HEK293 (cell line): ENCODE measurements around the gene SH3BGRL3.

Source experiments
- GLI4 ChIP-seq: fragments of 450-650 bp; formaldehyde crosslinking; IDR thresholded peaks from 2 replicates; pipeline ENCODE4 v1.5.1; 2016; ENCODE audit warnings: missing biosample characterization, missing genetic modification characterization
- KLF9 ChIP-seq: fragments of 450-650 bp; formaldehyde crosslinking; IDR thresholded peaks from 2 replicates; pipeline ENCODE4 v1.5.1; 2016; ENCODE audit warnings: missing biosample characterization, missing genetic modification characterization, low read depth
- ZBTB1 ChIP-seq: fragments of 450-650 bp; formaldehyde crosslinking; IDR thresholded peaks from 2 replicates; pipeline ENCODE4 v1.5.1; 2016; ENCODE audit warnings: missing biosample characterization, missing genetic modification characterization
- ZBTB20 ChIP-seq: fragments of 450-650 bp; formaldehyde crosslinking; IDR thresholded peaks from 2 replicates; pipeline ENCODE4 v1.5.1; 2016; ENCODE audit warnings: missing biosample characterization, missing genetic modification characterization
- ZFP41 ChIP-seq: fragments of 450-650 bp; formaldehyde crosslinking; IDR thresholded peaks from 2 replicates; pipeline ENCODE4 v1.5.1; 2016; ENCODE audit warnings: missing biosample characterization, missing genetic modification characterization, borderline replicate concordance
- ZNF132 ChIP-seq: fragments of 450-650 bp; formaldehyde crosslinking; IDR thresholded peaks from 2 replicates; pipeline ENCODE4 v1.5.1; 2017; ENCODE audit warnings: missing biosample characterization, missing genetic modification characterization, borderline replicate concordance
- ZNF2 ChIP-seq: fragments of 450-650 bp; formaldehyde crosslinking; IDR thresholded peaks from 2 replicates; pipeline ENCODE4 v1.5.1; 2016; ENCODE audit warnings: missing biosample characterization, missing genetic modification characterization
- ZNF266 ChIP-seq: fragments of 450-650 bp; formaldehyde crosslinking; IDR thresholded peaks from 2 replicates; pipeline ENCODE4 v1.5.1; 2016; ENCODE audit warnings: missing biosample characterization, missing genetic modification characterization, low read depth
- ZNF366 ChIP-seq: fragments of 450-650 bp; formaldehyde crosslinking; conservative IDR thresholded peaks from 2 replicates; pipeline ENCODE4 v1.5.1; 2016; ENCODE audit warnings: missing biosample characterization, missing genetic modification characterization
- ZNF391 ChIP-seq: fragments of 450-650 bp; formaldehyde crosslinking; IDR thresholded peaks from 2 replicates; pipeline ENCODE4 v1.5.1; 2016; ENCODE audit warnings: low read depth, missing biosample characterization, missing genetic modification characterization, borderline replicate concordance
- ZNF394 ChIP-seq: fragments of 450-650 bp; formaldehyde crosslinking; IDR thresholded peaks from 2 replicates; pipeline ENCODE4 v1.5.1; 2016; ENCODE audit warnings: missing biosample characterization, missing genetic modification characterization, mild to moderate bottlenecking, moderate library complexity, borderline replicate concordance
- ZNF404 ChIP-seq: fragments of 450-650 bp; formaldehyde crosslinking; IDR thresholded peaks from 2 replicates; pipeline ENCODE4 v1.5.1; 2017; ENCODE audit warnings: missing biosample characterization, missing genetic modification characterization
- ZNF48 ChIP-seq: fragments of 450-650 bp; formaldehyde crosslinking; IDR thresholded peaks from 2 replicates; pipeline ENCODE4 v1.5.1; 2016; ENCODE audit warnings: missing biosample characterization, missing genetic modification characterization
- ZNF530 ChIP-seq: fragments of 450-650 bp; formaldehyde crosslinking; IDR thresholded peaks from 2 replicates; pipeline ENCODE4 v1.5.1; 2016; ENCODE audit warnings: low read depth, missing biosample characterization, missing genetic modification characterization
- ZNF549 ChIP-seq: fragments of 450-650 bp; IDR thresholded peaks from 2 replicates; pipeline ENCODE4 v1.5.1; 2018; ENCODE audit warnings: missing biosample characterization, missing genetic modification characterization, mild to moderate bottlenecking, inconsistent platforms, moderate library complexity
- ZNF621 ChIP-seq: fragments of 450-650 bp; formaldehyde crosslinking; IDR thresholded peaks from 2 replicates; pipeline ENCODE4 v1.5.1; 2017; ENCODE audit warnings: missing biosample characterization, missing genetic modification characterization
- ZNF623 ChIP-seq: fragments of 450-650 bp; formaldehyde crosslinking; IDR thresholded peaks from 2 replicates; pipeline ENCODE4 v1.5.1; 2016; ENCODE audit warnings: missing biosample characterization, missing genetic modification characterization
- ZNF624 ChIP-seq: fragments of 450-650 bp; formaldehyde crosslinking; IDR thresholded peaks from 2 replicates; pipeline ENCODE4 v1.5.1; 2017; ENCODE audit warnings: missing biosample characterization, missing genetic modification characterization
- ZNF664 ChIP-seq: fragments of 450-650 bp; formaldehyde crosslinking; IDR thresholded peaks from 2 replicates; pipeline ENCODE4 v1.5.1; 2016; ENCODE audit warnings: missing biosample characterization, missing genetic modification characterization
- ZNF76 ChIP-seq: fragments of 450-650 bp; formaldehyde crosslinking; IDR thresholded peaks from 2 replicates; pipeline ENCODE4; 2016; ENCODE audit warnings: low read depth, missing biosample characterization, missing genetic modification characterization, borderline replicate concordance
- ZNF843 ChIP-seq: fragments of 450-650 bp; formaldehyde crosslinking; IDR thresholded peaks from 2 replicates; pipeline ENCODE4 v1.5.1; 2016; ENCODE audit warnings: missing biosample characterization, missing genetic modification characterization
- ZSCAN30 ChIP-seq: fragments of 450-650 bp; IDR thresholded peaks from 2 replicates; pipeline ENCODE4 v1.5.1; 2018; ENCODE audit warnings: missing biosample characterization, mild to moderate bottlenecking, missing genetic modification characterization, moderate library complexity
- TF ChIP-seq, protein P1 (sequence below): fragments of 450-650 bp; formaldehyde crosslinking; IDR thresholded peaks from 2 replicates; pipeline ENCODE4 v1.5.1; 2016; ENCODE audit warnings: missing biosample characterization, missing genetic modification characterization
- TF ChIP-seq, protein P2 (sequence below): fragments of 450-650 bp; formaldehyde crosslinking; IDR thresholded peaks from 2 replicates; pipeline ENCODE4 v1.5.1; 2016; ENCODE audit warnings: missing biosample characterization, missing genetic modification characterization
- TF ChIP-seq, protein P3 (sequence below): fragments of 450-650 bp; formaldehyde crosslinking; IDR thresholded peaks from 2 replicates; pipeline ENCODE4 v1.5.1; 2016; ENCODE audit warnings: missing biosample characterization, missing genetic modification characterization, low read depth
- TF ChIP-seq, protein P4 (sequence below): fragments of 450-650 bp; formaldehyde crosslinking; IDR thresholded peaks from 2 replicates; pipeline ENCODE4 v1.5.1; 2017; ENCODE audit warnings: missing biosample characterization, missing genetic modification characterization
- TF ChIP-seq, protein P5 (sequence below): fragments of 450-650 bp; formaldehyde crosslinking; IDR thresholded peaks from 2 replicates; pipeline ENCODE4 v1.5.1; 2016; ENCODE audit warnings: missing biosample characterization, missing genetic modification characterization
- TF ChIP-seq, protein P6 (sequence below): fragments of 450-650 bp; formaldehyde crosslinking; IDR thresholded peaks from 2 replicates; pipeline ENCODE4 v1.5.1; 2016; ENCODE audit warnings: missing biosample characterization, missing genetic modification characterization

SH3BGRL3 gene

DNA sequence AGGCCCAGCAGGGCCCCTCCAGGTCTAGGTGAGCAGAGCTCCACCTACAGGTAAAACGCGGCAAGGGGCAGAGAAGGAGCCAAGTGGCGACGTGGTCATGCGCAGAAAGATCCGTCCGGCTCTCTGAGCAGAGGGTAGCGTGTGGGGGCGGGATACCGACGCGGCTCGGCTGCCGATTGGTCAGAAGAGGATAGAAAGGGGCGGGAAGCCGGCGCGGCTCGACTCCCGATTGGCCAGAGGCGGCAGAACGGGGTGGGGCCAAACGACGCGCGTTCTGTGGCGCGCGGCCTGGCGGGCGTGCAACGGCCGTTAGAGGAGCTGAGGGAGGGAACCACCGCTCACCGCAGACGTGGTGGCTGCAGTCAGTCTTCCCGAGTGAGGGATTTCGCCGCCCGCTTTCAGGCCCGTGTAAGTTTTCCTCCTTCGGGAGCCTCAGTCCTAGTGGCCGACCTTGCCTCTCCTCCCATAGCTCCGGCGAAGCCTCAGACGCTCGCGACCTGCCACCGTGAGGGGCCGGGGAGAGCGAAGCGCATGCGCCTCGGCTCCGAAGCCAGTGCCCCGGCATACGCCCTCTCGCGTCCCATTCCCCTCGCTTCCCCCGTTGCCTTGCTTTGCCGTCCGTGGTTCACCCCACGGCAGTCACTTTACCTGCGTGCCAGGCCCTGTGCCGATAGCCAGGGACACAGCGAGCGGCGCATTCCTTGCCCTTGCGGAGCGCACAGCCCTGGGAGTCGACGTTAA is 45.8 kb upstream of the SH3BGRL3 start, which contains the start of gene CEP85 (continued):
- TF ChIP-seq ZNF843 (tag by site-specific recombination) = 0 out of 2 replicates have a peak, but pooled peaks have one; percentile 4
- TF ChIP-seq ZNF404 = no peak
- TF ChIP-seq, protein P1, sequence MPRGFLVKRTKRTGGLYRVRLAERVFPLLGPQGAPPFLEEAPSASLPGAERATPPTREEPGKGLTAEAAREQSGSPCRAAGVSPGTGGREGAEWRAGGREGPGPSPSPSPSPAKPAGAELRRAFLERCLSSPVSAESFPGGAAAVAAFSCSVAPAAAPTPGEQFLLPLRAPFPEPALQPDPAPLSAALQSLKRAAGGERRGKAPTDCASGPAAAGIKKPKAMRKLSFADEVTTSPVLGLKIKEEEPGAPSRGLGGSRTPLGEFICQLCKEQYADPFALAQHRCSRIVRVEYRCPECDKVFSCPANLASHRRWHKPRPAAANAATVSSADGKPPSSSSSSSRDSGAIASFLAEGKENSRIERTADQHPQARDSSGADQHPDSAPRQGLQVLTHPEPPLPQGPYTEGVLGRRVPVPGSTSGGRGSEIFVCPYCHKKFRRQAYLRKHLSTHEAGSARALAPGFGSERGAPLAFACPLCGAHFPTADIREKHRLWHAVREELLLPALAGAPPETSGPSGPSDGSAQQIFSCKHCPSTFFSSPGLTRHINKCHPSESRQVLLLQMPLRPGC (tag by site-specific recombination) = 0 out of 2 replicates have a peak, but pooled peaks have one; percentile 45
- TF ChIP-seq, protein P2, sequence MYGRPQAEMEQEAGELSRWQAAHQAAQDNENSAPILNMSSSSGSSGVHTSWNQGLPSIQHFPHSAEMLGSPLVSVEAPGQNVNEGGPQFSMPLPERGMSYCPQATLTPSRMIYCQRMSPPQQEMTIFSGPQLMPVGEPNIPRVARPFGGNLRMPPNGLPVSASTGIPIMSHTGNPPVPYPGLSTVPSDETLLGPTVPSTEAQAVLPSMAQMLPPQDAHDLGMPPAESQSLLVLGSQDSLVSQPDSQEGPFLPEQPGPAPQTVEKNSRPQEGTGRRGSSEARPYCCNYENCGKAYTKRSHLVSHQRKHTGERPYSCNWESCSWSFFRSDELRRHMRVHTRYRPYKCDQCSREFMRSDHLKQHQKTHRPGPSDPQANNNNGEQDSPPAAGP (tag by site-specific recombination) = no peak; the same call in none of the 2 replicates
- TF ChIP-seq ZNF394 = peak; percentile 80; the same call in 1 of the 2 replicates
- TF ChIP-seq ZNF624 (tag by site-specific recombination) = no peak
- peak; percentile 59 for TF ChIP-seq ZSCAN30 (tag by site-specific recombination)
- TF ChIP-seq ZNF530 (tag by site-specific recombination) = no peak
- TF ChIP-seq ZNF266 = no peak
- TF ChIP-seq ZNF621 (tag by site-specific recombination) = no peak
- TF ChIP-seq, protein P3, sequence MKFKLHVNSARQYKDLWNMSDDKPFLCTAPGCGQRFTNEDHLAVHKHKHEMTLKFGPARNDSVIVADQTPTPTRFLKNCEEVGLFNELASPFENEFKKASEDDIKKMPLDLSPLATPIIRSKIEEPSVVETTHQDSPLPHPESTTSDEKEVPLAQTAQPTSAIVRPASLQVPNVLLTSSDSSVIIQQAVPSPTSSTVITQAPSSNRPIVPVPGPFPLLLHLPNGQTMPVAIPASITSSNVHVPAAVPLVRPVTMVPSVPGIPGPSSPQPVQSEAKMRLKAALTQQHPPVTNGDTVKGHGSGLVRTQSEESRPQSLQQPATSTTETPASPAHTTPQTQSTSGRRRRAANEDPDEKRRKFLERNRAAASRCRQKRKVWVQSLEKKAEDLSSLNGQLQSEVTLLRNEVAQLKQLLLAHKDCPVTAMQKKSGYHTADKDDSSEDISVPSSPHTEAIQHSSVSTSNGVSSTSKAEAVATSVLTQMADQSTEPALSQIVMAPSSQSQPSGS (tag by site-specific recombination) = no peak
- TF ChIP-seq ZBTB20 (tag by site-specific recombination) = peak; percentile 84
- no peak for TF ChIP-seq ZNF76 (tag by site-specific recombination)
- TF ChIP-seq, protein P4, sequence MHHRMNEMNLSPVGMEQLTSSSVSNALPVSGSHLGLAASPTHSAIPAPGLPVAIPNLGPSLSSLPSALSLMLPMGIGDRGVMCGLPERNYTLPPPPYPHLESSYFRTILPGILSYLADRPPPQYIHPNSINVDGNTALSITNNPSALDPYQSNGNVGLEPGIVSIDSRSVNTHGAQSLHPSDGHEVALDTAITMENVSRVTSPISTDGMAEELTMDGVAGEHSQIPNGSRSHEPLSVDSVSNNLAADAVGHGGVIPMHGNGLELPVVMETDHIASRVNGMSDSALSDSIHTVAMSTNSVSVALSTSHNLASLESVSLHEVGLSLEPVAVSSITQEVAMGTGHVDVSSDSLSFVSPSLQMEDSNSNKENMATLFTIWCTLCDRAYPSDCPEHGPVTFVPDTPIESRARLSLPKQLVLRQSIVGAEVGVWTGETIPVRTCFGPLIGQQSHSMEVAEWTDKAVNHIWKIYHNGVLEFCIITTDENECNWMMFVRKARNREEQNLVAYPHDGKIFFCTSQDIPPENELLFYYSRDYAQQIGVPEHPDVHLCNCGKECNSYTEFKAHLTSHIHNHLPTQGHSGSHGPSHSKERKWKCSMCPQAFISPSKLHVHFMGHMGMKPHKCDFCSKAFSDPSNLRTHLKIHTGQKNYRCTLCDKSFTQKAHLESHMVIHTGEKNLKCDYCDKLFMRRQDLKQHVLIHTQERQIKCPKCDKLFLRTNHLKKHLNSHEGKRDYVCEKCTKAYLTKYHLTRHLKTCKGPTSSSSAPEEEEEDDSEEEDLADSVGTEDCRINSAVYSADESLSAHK (tag by site-specific recombination) = 0 out of 2 replicates have a peak, but pooled peaks have one; percentile 25
- no peak for TF ChIP-seq ZFP41 (tag by site-specific recombination)
- no peak for TF ChIP-seq ZNF549 (tag by site-specific recombination)
- no peak for TF ChIP-seq ZNF664 (tag by site-specific recombination)
- TF ChIP-seq KLF9 (tag by site-specific recombination) = peak; percentile 66; the same call in 1 of the 2 replicates
- no peak for TF ChIP-seq ZNF132 (tag by site-specific recombination)
- peak; percentile 33; the same call in 1 of the 2 replicates for TF ChIP-seq ZNF366 (tag by site-specific recombination)
- TF ChIP-seq ZNF2 (tag by site-specific recombination) = peak; percentile 64
- TF ChIP-seq, protein P5, sequence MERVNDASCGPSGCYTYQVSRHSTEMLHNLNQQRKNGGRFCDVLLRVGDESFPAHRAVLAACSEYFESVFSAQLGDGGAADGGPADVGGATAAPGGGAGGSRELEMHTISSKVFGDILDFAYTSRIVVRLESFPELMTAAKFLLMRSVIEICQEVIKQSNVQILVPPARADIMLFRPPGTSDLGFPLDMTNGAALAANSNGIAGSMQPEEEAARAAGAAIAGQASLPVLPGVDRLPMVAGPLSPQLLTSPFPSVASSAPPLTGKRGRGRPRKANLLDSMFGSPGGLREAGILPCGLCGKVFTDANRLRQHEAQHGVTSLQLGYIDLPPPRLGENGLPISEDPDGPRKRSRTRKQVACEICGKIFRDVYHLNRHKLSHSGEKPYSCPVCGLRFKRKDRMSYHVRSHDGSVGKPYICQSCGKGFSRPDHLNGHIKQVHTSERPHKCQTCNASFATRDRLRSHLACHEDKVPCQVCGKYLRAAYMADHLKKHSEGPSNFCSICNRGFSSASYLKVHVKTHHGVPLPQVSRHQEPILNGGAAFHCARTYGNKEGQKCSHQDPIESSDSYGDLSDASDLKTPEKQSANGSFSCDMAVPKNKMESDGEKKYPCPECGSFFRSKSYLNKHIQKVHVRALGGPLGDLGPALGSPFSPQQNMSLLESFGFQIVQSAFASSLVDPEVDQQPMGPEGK (tag by site-specific recombination) = peak; percentile 15
- TF ChIP-seq ZNF623 (tag by site-specific recombination) = no peak
- TF ChIP-seq GLI4 = no peak
- no peak; the same call in 1 of the 2 replicates for TF ChIP-seq ZNF391
- no peak for TF ChIP-seq ZNF48 (tag by site-specific recombination)
- no peak for TF ChIP-seq ZBTB1
- TF ChIP-seq, protein P6, sequence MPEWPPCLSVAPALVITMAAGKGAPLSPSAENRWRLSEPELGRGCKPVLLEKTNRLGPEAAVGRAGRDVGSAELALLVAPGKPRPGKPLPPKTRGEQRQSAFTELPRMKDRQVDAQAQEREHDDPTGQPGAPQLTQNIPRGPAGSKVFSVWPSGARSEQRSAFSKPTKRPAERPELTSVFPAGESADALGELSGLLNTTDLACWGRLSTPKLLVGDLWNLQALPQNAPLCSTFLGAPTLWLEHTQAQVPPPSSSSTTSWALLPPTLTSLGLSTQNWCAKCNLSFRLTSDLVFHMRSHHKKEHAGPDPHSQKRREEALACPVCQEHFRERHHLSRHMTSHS (tag by site-specific recombination) = no peak
